Effector CD8-positive, alpha-beta T cell (primary cell): ENCODE data around the gene PRKAR1B.
"Not testable (repeated sequence)": the region's sequence is repeated elsewhere in the genome, so short reads cannot be mapped to it uniquely, and the experiment has no call there.

Experiments used
- DNase-seq: peaks from one replicate; lab custom pipeline; 2025; lab: John Stamatoyannopoulos, UW

The PRKAR1B gene

DNA sequence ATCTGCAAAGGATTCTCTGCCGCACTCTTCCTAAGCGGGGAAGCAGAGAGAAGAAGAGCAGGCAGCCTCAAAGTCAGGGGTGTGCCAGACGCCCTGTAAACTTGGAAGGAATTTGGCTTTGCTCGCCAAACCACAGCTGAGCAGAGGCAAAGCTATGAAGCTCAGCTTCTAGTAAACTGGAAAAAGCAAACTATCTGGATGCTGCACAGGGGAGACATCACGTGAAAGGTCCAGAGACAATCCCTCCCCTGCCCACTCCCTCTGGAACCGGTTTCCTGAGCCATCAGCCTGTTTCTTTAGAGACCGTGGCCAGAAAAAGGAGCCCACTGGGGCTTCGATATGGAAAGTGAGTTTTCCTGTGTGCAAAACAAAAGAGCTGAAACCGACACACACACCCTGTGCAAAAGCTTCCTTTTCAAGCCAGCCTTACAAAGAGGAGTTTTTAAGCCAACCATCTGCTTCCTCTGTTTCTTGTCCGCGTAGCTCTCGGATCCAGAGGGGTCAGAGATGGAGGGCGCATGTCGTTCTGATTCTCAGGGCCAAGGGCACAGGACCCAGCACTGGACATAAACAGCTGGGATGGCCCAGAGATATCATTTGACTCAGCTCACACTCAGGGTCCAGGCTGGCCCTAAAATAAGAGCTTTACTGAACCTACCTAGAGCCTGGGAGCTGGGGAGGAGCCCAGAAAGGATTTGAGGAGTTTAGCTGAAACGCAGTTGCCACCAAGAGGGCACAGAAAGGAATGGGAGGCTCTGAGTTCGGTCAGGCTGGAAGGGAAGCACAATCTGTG is 58.7 kb downstream of the PRKAR1B start:
- DNase-seq, result no peak

DNA sequence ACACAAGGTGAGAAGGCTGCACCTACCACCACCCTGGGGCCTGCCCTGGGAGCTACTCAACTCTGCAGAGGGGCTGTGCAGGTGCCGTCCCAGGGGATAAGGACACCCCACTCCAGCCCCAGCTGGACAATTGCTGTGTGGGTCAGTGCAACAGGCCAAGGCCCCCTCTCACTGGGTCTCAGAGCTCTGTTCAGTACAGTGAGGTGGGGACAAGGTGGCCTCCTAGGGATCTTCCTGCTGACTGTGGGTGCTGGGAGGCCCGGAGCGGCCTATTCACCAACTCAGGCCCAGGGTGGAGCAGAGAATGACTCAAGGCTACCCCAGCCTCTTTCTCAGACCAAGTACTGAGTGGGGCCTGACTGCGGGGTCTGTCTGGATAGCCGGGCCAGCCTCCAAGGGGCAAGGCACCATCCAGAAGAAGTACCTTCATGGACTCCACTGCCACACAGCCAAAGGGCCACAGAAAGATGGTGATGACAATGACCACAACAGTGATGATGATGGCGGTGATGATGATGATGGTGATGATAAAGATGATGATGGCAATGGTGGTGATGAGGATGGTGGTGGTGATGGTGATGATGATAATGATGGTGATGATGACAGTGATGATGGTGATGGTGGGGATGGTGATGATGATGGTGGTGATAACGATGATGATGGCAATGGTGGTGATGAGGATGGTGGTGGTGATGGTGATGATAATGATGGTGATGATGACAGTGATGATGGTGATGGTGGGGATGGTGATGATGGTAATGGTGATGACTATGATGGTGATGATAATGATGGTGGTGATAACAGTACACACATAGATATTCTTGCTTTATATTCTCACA is 60.4 kb downstream of the PRKAR1B start:
- DNase-seq, result no peak

DNA sequence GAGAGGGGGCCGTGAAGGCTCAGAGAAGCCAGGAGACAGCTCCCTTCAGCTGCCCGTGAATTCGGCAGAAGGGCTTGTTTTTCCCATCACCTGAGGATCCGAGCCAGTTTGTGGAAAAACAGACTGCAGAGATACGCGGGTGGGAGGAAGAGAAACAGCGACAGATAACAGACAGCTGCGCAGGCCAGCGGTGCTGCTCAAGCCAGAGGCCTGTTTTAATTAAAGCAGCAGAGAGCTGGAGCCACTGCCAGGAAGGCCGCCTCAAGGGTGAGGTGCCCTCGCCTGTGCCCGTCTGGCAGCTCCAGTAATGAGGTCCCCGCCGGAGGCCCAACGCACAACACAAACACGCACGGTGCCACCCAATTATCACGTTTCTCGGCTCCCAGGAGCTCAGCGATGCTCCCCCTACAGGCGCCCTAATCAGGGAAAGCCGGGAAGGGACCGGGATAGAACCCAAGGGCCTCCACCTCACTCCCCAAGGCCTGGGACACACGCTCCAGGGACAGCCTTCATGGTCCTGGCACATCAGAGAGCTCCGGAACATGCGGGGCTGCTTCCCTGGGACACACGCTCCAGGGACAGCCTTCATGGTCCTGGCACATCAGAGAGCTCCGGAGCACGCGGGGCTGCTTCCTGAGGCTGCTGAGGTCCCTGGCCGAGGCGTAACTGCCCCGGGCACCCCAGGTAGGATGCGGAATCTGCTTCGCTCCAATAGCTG is 61.2 kb downstream of the PRKAR1B start:
- no peak for DNase-seq

DNA sequence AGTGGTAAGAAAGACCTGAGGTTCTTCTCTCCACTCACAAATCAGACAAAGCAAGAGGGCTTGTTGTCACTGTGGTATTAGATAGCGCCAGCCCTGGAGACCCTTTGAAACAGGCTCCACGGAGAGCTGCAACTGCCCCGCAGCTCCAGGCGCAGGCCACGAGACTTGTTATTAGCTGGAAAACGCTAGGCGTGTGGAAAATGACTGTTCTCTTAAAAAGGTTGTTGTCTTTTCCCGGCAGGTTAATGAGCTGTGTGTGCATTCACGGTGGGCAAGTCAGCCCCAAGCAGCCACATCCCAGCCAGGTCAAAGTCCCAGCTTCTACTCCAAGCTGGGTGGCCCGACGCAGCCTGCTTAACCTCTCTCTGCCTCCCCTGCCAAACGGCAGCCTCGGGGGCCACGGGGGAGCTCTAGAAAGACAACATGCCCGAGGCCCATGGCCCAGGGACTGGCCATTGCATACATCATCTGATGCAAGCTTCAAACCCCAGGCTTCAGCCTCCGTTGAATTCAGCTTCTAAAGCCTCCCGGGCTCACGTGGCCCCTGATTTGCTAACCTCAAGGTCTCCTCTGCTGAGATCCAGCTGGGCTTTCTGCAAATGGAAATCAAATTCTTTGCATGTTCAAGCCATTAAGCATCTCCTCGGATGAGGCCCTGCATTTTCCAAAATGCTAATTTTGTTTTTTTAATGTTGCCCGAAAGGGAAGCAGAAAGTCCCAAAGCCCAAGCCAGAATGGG is 61.9 kb downstream of the PRKAR1B start:
- DNase-seq, result no peak

DNA sequence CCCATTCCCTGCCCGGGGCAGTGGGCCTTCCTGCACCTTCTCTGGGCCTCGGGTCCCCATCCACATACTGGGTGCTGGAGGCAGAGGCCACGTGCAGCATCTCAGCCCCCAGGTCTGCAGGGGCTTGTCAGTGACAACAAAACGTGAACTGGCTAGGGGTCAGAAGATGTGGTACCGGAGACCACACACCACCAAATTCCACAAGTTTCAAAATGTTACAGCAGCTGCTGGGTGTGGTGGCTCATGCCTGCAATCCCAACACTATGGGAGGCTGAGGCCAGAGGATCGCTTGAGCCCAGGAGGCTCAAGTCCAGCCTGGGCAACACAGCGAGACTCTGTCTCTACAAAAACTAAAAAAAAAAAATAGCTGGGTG is 62.7 kb downstream of the PRKAR1B start:
- no peak for DNase-seq

DNA sequence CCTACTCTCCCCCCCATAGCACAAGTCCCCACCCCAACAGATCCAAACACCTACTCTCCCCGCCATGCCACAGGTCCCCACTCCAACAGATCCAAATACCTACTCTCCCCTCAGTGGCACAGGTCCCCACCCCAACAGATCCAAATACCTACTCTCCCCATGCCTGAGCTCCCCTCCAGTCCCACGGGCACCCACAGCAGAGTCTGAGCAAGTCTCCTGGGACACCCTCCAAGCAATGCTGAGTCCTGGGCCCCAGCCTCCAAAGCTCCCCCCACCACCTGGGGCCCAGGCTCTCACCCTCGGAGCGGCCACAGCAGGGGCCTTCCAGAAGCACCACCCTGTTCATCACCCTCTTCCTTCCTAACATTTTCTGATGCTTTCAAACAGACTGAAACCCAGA is 64.5 kb downstream of the PRKAR1B start:
- no peak for DNase-seq

DNA sequence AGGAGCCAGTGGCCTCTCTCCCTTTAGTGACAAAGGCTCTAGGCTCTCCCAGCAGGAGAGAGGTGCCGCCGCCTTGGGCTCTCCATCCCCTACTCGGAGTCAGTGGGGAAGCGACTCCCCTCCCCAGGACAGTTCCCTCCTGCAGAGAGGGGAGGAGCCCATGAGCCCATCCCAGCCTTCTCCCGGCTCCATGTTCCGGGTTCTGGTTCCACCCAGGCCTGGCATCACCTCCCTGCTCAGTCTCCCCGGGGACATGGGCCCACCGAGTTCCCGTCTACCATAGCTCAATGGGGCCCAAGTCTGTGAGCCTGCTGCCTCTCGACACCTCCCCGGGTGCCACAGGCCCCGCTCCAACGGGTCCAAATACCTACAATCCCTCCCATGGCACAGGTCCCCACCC is 67.1 kb downstream of the PRKAR1B start:
- no peak for DNase-seq

DNA sequence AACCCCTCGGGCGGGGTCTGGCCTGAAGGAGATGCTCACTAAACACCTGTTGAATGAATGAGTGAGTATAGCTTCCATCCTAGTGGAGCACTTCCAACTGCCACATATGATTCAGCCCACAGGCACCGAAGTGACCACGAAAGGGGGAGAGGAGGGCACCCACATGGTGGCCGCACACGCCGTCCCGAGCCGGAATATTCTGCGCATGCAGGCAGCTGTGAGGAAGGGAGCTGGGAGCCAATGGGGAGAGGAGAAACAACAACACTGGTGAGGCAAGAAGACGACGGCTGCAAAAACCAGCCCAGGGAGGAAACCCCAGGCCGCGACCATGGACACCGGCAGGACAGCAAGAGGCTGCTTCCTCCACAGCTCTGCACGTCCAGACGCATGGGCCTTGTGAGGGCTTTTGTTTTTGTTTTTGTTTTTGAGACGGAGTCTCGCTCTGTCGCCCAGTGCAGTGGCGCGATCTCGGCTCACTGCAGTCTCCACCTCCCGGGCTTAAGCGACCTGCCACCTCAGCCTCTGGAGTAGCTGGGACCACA is 67.7 kb downstream of the PRKAR1B start:
- DNase-seq, result no peak

DNA sequence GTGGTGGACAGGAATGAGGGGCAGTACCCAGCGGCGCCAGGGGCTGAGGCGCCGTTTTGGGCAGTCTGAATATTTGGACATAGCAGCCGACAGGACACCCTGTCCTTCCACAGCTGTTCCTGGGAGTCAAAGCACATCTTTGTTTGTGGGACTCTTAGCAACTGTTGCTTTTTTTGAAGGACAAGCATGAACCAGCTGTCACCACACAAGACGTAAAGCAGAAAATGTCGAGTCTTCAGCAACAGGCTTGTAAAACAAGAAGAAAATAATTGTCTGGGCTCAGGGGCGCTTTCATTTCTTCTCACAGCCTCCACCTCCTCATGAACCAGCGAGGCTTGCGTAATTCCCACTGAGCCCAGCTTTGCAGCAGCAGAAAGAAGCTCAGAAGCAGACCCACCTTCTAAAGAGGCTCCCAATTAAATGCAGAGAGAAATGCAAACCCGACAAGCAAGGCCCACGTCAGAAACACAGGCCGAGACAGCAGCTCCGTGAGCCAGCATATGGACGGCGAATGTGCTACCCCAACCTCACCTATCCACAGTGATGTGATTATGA is 69.4 kb downstream of the PRKAR1B start:
- DNase-seq, result no peak

DNA sequence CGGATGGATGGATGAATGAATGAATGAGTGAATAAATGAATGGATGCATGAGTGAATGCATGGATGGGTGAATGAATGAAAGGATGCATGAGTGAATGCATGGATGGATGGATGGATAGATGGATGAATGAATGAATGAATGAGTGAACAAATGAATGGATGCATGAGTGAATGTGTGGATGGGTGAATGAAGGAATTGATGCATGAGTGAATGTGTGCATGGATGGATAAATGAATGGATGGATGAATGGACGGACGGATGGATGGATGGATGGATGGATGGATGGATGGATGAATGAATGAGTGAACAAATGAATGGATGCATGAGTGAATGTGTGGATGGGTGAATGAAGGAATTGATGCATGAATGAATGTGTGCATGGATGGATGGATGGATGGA is 70.1 kb downstream of the PRKAR1B start:
- DNase-seq, result not testable (repeated sequence)

DNA sequence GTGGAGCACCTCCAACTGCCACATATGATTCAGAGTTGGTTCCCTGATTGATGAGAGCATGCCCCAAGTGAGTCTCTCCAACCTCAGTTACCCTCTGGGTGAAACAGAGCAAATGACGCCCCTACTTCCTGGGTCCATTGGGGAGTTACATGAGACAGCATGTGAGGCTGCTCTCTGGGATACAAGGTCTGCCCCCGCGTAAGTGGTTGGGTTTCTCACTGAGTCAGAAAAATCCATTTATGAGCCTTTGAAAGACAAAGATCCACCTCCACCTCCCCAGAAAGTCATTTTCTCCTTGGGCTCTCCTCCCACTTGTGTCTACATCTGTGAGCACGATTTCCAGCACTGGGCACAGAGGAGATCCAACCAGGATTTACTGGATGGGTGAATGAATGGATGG is 71.3 kb downstream of the PRKAR1B start:
- DNase-seq, result no peak

DNA sequence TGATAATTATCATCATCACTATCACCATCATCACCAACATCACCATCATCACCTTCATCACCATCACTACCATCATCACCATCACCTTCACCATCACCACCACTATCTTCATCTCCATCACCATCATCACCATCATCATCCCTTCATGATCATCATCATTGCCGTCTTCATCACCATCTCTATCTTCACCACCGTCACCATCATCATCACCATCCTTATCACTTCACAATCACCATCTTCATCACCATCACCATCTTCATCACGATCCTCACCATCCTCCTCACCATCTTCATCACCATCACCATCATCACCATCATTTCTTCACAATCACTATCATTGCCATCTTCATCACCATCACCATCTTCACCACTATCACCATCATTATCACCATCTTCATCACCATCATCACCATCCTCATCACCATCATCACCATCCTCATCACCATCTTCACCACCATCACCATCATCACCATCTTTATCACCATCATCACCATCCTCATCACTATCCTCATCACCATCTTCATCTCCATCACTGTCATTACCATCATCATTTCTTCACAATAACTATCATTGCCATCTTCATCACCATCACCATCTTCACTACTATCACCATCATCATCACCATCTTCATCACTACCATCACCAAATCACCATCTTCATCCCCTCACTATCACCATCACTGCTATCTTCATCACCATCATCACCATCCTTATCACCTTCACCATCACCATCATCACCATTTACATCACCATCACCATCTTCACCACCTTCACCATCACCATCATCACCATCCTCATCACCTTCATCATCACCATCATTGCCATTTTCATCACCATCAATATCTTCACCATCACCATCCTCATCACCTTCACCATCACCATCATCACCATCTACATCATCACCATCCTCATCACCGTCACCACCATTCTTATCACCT is 73.0 kb downstream of the PRKAR1B start:
- no peak for DNase-seq

DNA sequence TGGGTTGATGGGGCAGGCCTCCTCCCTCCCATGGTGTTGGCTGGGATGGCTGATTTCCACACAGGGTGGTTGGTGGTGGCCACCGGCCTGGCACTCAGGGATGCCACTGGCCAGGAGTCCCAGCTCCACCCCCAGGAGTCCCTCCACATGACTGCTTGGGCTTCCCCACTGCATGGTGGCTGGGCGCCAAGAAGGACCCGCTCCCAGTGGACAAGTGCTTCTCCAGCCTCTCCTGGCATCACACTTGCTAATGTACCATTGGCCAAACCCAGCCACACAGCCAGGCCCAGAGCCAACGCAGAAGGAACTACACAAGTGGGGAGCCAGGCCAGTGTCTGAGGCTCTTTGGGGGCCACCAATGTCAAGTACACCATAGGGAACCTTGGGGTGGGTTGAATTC is 74.2 kb downstream of the PRKAR1B start:
- no peak for DNase-seq

DNA sequence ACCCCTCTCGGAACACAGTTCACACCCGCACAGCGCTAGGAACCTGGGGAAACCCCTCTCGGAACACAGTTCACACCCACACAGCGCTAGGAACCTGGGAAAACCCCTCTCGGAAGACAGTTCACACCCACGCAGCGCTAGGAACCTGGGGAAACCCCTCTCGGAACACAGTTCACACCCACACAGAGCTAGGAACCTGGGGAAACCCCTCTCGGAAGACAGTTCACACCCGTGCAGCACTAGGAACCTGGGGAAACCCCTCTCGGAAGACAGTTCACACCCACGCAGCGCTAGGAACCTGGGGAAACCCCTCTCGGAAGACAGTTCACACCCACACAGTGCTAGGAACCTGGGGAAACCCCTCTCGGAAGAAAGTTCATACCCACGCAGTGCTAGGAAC is 74.9 kb downstream of the PRKAR1B start:
- not testable (repeated sequence) for DNase-seq

DNA sequence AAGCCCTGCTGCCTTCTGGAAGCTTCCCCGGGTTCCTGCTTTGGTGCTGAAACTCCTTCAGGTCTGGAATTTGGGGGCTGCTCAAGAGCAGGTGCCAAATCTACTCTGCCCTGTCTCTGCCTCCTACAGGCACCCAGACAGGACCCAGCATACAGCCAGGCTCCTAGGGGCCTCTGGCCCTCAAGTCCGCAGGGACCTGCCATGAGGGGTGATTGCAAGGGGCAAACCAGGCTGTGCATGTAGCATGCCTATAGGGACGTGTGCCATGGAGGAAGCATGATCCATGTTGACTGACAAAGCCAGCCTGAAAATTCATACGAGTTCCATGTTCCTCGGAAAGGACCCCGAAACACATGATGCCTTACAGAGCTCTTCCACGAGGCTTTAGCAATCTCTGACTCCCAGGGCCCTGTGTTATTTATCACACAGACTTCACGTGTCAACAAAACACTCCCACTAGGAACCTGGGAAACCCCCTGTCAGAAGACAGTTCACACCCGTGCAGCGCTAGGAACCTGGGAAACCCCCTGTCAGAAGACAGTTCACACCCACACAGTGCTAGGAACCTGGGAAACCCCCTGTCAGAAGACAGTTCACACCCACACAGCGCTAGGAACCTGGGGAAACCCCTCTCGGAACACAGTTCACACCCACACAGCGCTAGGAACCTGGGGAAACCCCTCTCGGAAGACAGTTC is 75.9 kb downstream of the PRKAR1B start:
- peak; percentile 16 for DNase-seq

DNA sequence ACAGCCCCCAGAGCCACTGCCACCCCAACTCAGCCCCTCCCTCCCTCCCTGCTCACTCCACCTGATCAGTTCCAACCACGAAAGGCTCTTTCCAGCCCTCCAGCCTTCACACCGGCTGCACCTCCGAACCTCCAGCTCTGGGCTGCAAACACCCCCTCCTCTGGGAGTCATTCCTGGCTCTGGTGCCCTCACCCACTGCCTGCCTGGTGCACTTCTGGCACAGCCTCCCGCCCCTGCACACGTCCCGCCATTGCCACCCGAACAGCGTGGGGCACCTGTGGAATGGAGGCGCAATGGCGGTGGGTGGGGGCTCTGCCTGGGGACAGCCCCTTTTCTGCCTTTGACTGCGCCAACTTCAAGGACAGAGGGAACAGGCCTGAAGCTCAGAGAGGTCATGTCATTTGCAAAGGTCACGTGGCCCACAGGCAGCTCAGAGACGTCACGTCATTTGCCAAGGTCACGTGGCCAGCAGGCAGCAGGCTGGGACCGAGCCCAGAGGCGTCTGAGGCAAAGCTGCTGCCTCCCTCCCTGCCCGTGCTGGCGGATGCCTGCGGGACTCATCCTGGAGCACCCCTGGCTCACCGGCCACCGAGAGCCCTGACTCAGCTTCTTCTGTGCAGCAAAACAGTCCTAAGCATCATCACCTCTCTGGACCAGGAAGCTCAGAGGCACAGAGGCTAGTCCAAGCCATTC is 76.6 kb downstream of the PRKAR1B start:
- DNase-seq, result no peak

DNA sequence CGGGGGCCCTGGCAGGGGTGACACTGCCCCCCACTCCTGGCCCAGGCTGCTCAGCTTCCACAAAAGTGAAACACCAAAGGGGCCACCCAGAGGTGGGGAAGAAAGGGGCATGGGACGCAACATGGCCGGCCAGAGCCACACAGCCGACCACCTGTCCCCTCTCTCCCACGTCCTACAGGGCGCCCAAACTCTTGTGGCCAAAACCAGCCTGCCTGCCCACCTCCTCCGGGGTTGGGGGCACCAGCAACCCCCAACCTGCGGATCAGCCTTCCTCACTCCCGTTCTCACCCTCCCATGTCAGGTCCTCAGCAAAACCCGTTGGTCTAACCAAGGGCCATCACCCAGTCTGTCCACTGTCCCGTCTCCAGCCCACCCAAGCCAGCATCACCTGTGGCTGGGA is 80.1 kb downstream of the PRKAR1B start:
- no peak for DNase-seq

DNA sequence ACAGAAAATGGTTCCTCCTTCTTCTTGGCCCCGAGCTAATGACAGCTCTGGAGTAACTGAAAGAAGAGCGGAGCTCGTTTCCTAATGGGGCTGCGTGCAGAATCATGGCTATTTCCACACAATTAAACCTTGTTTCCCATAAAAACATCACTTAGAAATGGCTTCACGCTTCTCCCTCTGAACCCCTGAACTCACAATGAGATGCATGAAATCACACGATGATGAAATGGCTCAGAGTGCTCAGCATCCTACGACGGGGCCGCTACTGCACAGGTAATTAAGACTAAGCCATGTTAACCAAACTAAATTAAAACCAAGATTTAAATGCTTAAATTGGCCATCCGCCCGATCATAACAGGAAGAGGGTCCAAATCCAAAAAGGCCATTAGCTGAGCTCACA is 80.6 kb downstream of the PRKAR1B start:
- DNase-seq, result no peak

DNA sequence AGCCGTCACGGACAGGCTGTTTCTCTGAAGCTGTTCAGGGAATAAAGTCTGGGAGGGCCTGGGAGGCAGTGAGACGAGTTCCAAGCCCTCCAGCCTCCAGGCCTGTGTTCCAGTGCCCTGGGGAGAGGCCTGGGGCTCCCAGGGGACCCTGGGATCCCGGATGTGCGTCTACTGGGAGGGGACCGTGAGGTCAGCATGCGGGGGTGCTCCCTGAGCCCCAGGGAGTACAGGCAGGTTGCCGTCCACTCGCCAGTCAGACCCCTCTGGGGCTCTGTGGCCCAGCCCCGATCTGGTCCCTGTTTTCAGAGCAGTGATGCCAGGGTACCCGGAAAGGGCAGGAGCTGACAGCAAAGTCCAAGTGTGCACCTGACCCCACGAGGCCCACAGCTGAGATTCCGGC is 81.5 kb downstream of the PRKAR1B start:
- DNase-seq, result no peak
